ENCODE results near the gene APCDD1L. TPM values are rescaled to one million over a fixed set of nuclear protein-coding genes. Genes with fewer than 3 reads are reported as not detected.
"Not testable (repeated sequence)": the region's sequence is repeated elsewhere in the genome, so short reads cannot be mapped to it uniquely, and the experiment has no call there.

Gene APCDD1L
- total RNA-seq, 3 donors from 2014 or later, result 0.73 to 2.0 TPM; not detected in 1

- H3K27me3 ChIP-seq, result no peaks in the 10 kb centered on the region
- H3K36me3 ChIP-seq, result no peaks in the 10 kb centered on the region
- TF ChIP-seq POLR2AphosphoS5 (IDR thresholded peaks at IDR 0.05) (no peak), POLR2A (IDR thresholded peaks at IDR 0.05) (no peak)
- TF ChIP-seq, protein P1, sequence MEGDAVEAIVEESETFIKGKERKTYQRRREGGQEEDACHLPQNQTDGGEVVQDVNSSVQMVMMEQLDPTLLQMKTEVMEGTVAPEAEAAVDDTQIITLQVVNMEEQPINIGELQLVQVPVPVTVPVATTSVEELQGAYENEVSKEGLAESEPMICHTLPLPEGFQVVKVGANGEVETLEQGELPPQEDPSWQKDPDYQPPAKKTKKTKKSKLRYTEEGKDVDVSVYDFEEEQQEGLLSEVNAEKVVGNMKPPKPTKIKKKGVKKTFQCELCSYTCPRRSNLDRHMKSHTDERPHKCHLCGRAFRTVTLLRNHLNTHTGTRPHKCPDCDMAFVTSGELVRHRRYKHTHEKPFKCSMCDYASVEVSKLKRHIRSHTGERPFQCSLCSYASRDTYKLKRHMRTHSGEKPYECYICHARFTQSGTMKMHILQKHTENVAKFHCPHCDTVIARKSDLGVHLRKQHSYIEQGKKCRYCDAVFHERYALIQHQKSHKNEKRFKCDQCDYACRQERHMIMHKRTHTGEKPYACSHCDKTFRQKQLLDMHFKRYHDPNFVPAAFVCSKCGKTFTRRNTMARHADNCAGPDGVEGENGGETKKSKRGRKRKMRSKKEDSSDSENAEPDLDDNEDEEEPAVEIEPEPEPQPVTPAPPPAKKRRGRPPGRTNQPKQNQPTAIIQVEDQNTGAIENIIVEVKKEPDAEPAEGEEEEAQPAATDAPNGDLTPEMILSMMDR (IDR thresholded peaks at IDR 0.05), result no peak
- intact Hi-C loops (cut with DNase I; ENCODE audit: low total_unique reads), result no loop called here
- H3K4me3 ChIP-seq, result no peak overlapping the region
- H3K4me1 ChIP-seq, result no peaks in the 10 kb centered on the region
- no peak for DNase-seq (ENCODE audit: low spot score in 2 of 2)
- peaks cover under 1 to 6% of the 10 kb centered on the region in 2 donors for H3K9me3 ChIP-seq
- H3K27ac ChIP-seq, result no peak overlapping the region
Measured at GRCh38 chr20:58543274-58543673, 28.1 kb upstream of the APCDD1L start.

DNA sequence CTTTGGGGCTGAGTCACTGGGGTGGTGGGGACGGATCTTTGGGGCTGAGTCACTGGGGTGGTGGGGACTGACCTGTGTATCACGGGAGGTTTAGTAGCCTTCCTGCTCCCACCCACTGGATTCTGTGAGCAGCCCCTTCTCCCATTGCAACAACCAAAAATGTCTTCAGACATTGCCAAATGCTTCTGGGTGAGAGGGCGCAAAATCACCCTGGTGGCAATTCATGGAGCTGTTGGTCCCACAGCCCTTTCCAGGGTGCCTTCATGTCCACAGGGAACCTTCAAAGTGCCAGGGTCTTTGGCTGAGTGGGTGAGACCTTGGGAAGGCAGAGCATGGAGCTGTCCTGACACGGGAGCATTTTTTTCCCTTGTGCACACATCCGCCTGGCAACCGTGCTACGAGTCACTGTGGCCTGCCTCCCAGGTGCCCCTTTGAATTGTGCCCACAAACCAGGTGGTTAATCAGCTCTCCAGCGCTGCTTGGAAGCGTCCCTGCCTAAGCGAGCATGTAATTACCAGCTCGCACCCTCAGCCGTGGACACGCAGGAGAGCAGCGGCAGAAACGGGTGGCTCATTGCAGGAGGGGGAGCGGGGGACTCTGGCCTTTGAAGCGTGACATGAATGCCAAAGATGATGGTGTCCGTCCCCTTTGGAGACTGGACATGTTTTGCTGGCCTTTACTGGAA is 27.4 kb upstream of the APCDD1L start:
- TF ChIP-seq POLR2AphosphoS5 (IDR thresholded peaks at IDR 0.05) (no peak), POLR2A (IDR thresholded peaks at IDR 0.05) (no peak)
- TF ChIP-seq, protein P1 (IDR thresholded peaks at IDR 0.05), result no peak
- no peaks in the 10 kb centered on the region for H3K36me3 ChIP-seq
- DNase-seq (ENCODE audit: low spot score in 2 of 2), result peak in 1 of 2 donors; percentile 14
- intact Hi-C loops (cut with DNase I; ENCODE audit: low total_unique reads), result no loop called here
- H3K9me3 ChIP-seq, result peaks cover 5 to 13% of the 10 kb centered on the region in 2 donors
- H3K27me3 ChIP-seq, result no peaks in the 10 kb centered on the region
- no peak overlapping the region for H3K4me3 ChIP-seq
- no peak overlapping the region for H3K27ac ChIP-seq
- H3K4me1 ChIP-seq, result no peaks in the 10 kb centered on the region

GRCh38 chr20:58542034-58542410 is 26.8 kb upstream of the APCDD1L start:
- H3K4me3 ChIP-seq; DNase-seq (ENCODE audit: low spot score in 2 of 2); H3K27ac ChIP-seq; H3K27me3 ChIP-seq; H3K36me3 ChIP-seq; H3K4me1 ChIP-seq; intact Hi-C loops (cut with DNase I; ENCODE audit: low total_unique reads): not testable (repeated sequence)
- H3K9me3 ChIP-seq, result peaks cover 5 to 15% of the 10 kb centered on the region in 2 donors

GRCh38 chr20:58538752-58539151 is 23.6 kb upstream of the APCDD1L start:
- no peak overlapping the region for H3K27ac ChIP-seq
- intact Hi-C loops (cut with DNase I; ENCODE audit: low total_unique reads), result no loop called here
- no peaks in the 10 kb centered on the region for H3K27me3 ChIP-seq
- H3K9me3 ChIP-seq, result peaks cover 9 to 20% of the 10 kb centered on the region in 2 donors
- H3K4me3 ChIP-seq, result no peak overlapping the region
- no peaks in the 10 kb centered on the region for H3K36me3 ChIP-seq
- no peak for DNase-seq (ENCODE audit: low spot score in 2 of 2)
- no peaks in the 10 kb centered on the region for H3K4me1 ChIP-seq
- no peak for TF ChIP-seq POLR2AphosphoS5 (IDR thresholded peaks at IDR 0.05)
- no peak for TF ChIP-seq POLR2A (IDR thresholded peaks at IDR 0.05)
- TF ChIP-seq, protein P1 (IDR thresholded peaks at IDR 0.05), result no peak

DNA sequence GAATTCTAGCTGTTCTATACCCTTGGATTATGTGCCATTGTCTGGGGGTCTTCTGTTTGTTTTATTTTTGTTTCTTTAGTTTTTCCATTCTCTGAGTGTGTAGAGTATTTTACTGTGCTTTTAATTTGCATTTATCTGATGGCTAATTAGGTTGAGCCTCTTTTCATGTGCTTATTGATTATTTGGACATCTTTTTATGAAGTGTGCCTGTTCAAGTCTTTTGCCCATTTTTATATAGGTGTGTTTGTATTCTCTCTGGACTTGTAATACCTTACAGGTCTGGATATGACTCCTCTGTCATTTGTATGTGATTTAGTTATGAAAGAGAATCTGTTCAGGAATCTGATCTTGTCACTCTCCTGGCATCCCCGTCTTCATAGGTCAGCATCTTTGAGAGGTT is 22.6 kb upstream of the APCDD1L start:
- no peaks in the 10 kb centered on the region for H3K27me3 ChIP-seq
- no peak overlapping the region for H3K27ac ChIP-seq
- peaks cover 9 to 28% of the 10 kb centered on the region in 2 donors for H3K9me3 ChIP-seq
- intact Hi-C loops (cut with DNase I; ENCODE audit: low total_unique reads), result no loop called here
- no peaks in the 10 kb centered on the region for H3K4me1 ChIP-seq
- H3K4me3 ChIP-seq, result no peak overlapping the region
- no peaks in the 10 kb centered on the region for H3K36me3 ChIP-seq
- no peak for DNase-seq (ENCODE audit: low spot score in 2 of 2)
- TF ChIP-seq POLR2A (IDR thresholded peaks at IDR 0.05) (no peak), POLR2AphosphoS5 (IDR thresholded peaks at IDR 0.05) (no peak)
- TF ChIP-seq, protein P1 (IDR thresholded peaks at IDR 0.05), result no peak

Data from breast epithelium (tissue), 4 donors.